ENCODE measurements around the gene CACNA2D2.

Gene CACNA2D2

GRCh38 chr3:50374363-50375257 lies 128.8 kb downstream of the CACNA2D2 start:
- H3K4me3 ChIP-seq (ENCODE audit: low read length): no peak overlapping the region
- peaks cover 3% of the 10 kb centered on the region for H3K4me1 ChIP-seq (ENCODE audit: low read length)
- TF ChIP-seq CTCF (IDR thresholded peaks at IDR 0.05; ENCODE audit: low read length): no peak; the same call in 1 of the 2 replicates
- no peak for TF ChIP-seq EZH2 (optimal IDR thresholded peaks at IDR 0.05; ENCODE audit: low read depth, low read length)
- TF ChIP-seq EZH2phosphoT487 (IDR thresholded peaks at IDR 0.05; ENCODE audit: low read length): no peak
- H3K9me2 ChIP-seq (replicated peaks; ENCODE audit: insufficient read depth, low read length): no peaks in the 10 kb centered on the region
- no peaks in the 10 kb centered on the region for H3K36me3 ChIP-seq (replicated peaks; ENCODE audit: insufficient read depth, low read length)
- H3K79me2 ChIP-seq (ENCODE audit: low read length): no peaks in the 10 kb centered on the region
- H3K9me3 ChIP-seq (replicated peaks; ENCODE audit: insufficient read depth, low read length): no peaks in the 10 kb centered on the region
- DNase-seq: peak; percentile 64
- H3K27ac ChIP-seq (ENCODE audit: low read length): no peak overlapping the region
- no peaks in the 10 kb centered on the region for H3F3A ChIP-seq (ENCODE audit: insufficient read depth, low read length)
- H3K27me3 ChIP-seq (replicated peaks; ENCODE audit: insufficient read depth, low read length): peaks cover 41% of the 10 kb centered on the region
- no peaks in the 10 kb centered on the region for H4K20me1 ChIP-seq (ENCODE audit: insufficient read depth, low read length)
- peak overlapping the region; percentile 51; the same call in 1 of the 2 replicates for H3K4me2 ChIP-seq (ENCODE audit: low read depth, low read length)
- no peak overlapping the region for H2AFZ ChIP-seq (ENCODE audit: low read length)
- no peak overlapping the region for H3K9ac ChIP-seq (ENCODE audit: low read length)

GRCh38 chr3:50373146-50374051 lies 130.0 kb downstream of the CACNA2D2 start:
- Histone ChIP-seq H3K4me2 (ENCODE audit: low read depth, low read length) (no peak overlapping the region), H3K9ac (ENCODE audit: low read length) (no peak overlapping the region), H3K27ac (ENCODE audit: low read length) (no peak overlapping the region), H3K9me2 (replicated peaks; ENCODE audit: insufficient read depth, low read length) (no peaks in the 10 kb centered on the region), H3K4me1 (ENCODE audit: low read length) (peaks cover 3% of the 10 kb centered on the region), H3K36me3 (replicated peaks; ENCODE audit: insufficient read depth, low read length) (no peaks in the 10 kb centered on the region), H3K79me2 (ENCODE audit: low read length) (no peaks in the 10 kb centered on the region), H3K4me3 (ENCODE audit: low read length) (no peak overlapping the region), H3K9me3 (replicated peaks; ENCODE audit: insufficient read depth, low read length) (no peaks in the 10 kb centered on the region), H3K27me3 (replicated peaks; ENCODE audit: insufficient read depth, low read length) (peaks cover 43% of the 10 kb centered on the region), H4K20me1 (ENCODE audit: insufficient read depth, low read length) (no peaks in the 10 kb centered on the region), H2AFZ (ENCODE audit: low read length) (no peak overlapping the region), H3F3A (ENCODE audit: insufficient read depth, low read length) (no peaks in the 10 kb centered on the region)
- no peak for DNase-seq
- TF ChIP-seq EZH2 (optimal IDR thresholded peaks at IDR 0.05; ENCODE audit: low read depth, low read length) (no peak), EZH2phosphoT487 (IDR thresholded peaks at IDR 0.05; ENCODE audit: low read length) (no peak), CTCF (IDR thresholded peaks at IDR 0.05; ENCODE audit: low read length) (no peak)

- Histone ChIP-seq H3K27me3 (replicated peaks; ENCODE audit: insufficient read depth, low read length) (peaks cover 45% of the 10 kb centered on the region), H3K9me3 (replicated peaks; ENCODE audit: insufficient read depth, low read length) (no peaks in the 10 kb centered on the region), H2AFZ (ENCODE audit: low read length) (no peak overlapping the region), H3K4me2 (ENCODE audit: low read depth, low read length) (no peak overlapping the region), H3K4me1 (ENCODE audit: low read length) (peaks cover 3% of the 10 kb centered on the region), H4K20me1 (ENCODE audit: insufficient read depth, low read length) (no peaks in the 10 kb centered on the region), H3K9me2 (replicated peaks; ENCODE audit: insufficient read depth, low read length) (no peaks in the 10 kb centered on the region), H3K36me3 (replicated peaks; ENCODE audit: insufficient read depth, low read length) (no peaks in the 10 kb centered on the region), H3K79me2 (ENCODE audit: low read length) (no peaks in the 10 kb centered on the region), H3K4me3 (ENCODE audit: low read length) (no peak overlapping the region), H3K27ac (ENCODE audit: low read length) (no peak overlapping the region), H3F3A (ENCODE audit: insufficient read depth, low read length) (no peaks in the 10 kb centered on the region), H3K9ac (ENCODE audit: low read length) (no peak overlapping the region)
- DNase-seq: no peak
- TF ChIP-seq EZH2phosphoT487 (IDR thresholded peaks at IDR 0.05; ENCODE audit: low read length) (no peak), EZH2 (optimal IDR thresholded peaks at IDR 0.05; ENCODE audit: low read depth, low read length) (no peak)
Observed at GRCh38 chr3:50372349-50372748, 131.1 kb downstream of the CACNA2D2 start.
